IMR-90 (cell line): ENCODE data around the gene MARK2. TPM values are rescaled to one million over a fixed set of nuclear protein-coding genes. Genes with fewer than 3 reads are reported as not detected.

Experiments
- ATAC-seq: fragments of 200-7000 bp; cut with Tn5 transposase; 2 replicates; pipeline ENCODE4 v1.9.1; 2020; ENCODE audit warnings: low read depth, mild to moderate bottlenecking, moderate library complexity
- BruUV-seq: library from RNA; stranded (reverse); fragments of 400-500 nt; replicated peaks from 2 replicates; lab custom pipeline; 2021; lab: Mats Ljungman, UMichigan
- CTCF ChIA-PET: fragments of 300-600 bp; formaldehyde crosslinking; extraction: SDS; loops from one replicate; lab custom pipeline; 2021; ENCODE audit warnings: antibody characterized with exemption; lab: Yijun Ruan, JAX
- POLR2A ChIA-PET: fragments of 300-600 bp; sonication (Branson Sonifier 250); formaldehyde crosslinking; loops from one replicate; lab custom pipeline; 2022; ENCODE audit warnings: antibody characterized with exemption; ENCODE audit not compliant: unreplicated experiment; lab: Charles Lee
- DNase-seq: peaks from one replicate; pipeline ENCODE4 v3.0.0; 2013
- H2AFZ ChIP-seq: replicated peaks from 2 replicates; pipeline ENCODE3; 2013; ENCODE audit warnings: low read length, mild to moderate bottlenecking; ENCODE audit not compliant: poor library complexity
- H2AK5ac ChIP-seq: 2 replicates; pipeline ENCODE4 v1.6.1; 2013; ENCODE audit warnings: low read depth, low read length, inconsistent platforms
- H2AK9ac ChIP-seq: replicated peaks from 2 replicates; pipeline ENCODE3; 2013; ENCODE audit warnings: mild to moderate bottlenecking, low read depth, low read length, moderate library complexity; ENCODE audit not compliant: poor library complexity
- H2BK120ac ChIP-seq: 2 replicates; pipeline ENCODE4 v1.6.1; 2013; ENCODE audit warnings: low read depth, low read length, inconsistent platforms
- H2BK15ac ChIP-seq: 3 replicates; pipeline ENCODE4 v1.6.1; 2013; ENCODE audit warnings: low read depth, low read length, inconsistent platforms
- H2BK20ac ChIP-seq: 2 replicates; pipeline ENCODE4 v1.6.1; 2013; ENCODE audit warnings: low read depth, mild to moderate bottlenecking, inconsistent platforms, low read length, moderate library complexity
- H2BK5ac ChIP-seq: 2 replicates; pipeline ENCODE4 v1.6.1; 2013; ENCODE audit warnings: mild to moderate bottlenecking, low read depth, low read length, inconsistent platforms; ENCODE audit not compliant: poor library complexity, severe bottlenecking
- H3K14ac ChIP-seq: replicated peaks from 2 replicates; pipeline ENCODE4 v1.6.1; 2013; ENCODE audit warnings: low read depth, low read length, inconsistent platforms
- H3K18ac ChIP-seq: 2 replicates; pipeline ENCODE4 v1.6.1; 2013; ENCODE audit warnings: low read depth, low read length, control low read depth
- H3K23ac ChIP-seq: 2 replicates; pipeline ENCODE4 v1.6.1; 2013; ENCODE audit warnings: low read depth, low read length, inconsistent platforms
- H3K27ac ChIP-seq: 2 replicates; pipeline ENCODE4 v1.5.1; 2013; ENCODE audit warnings: mild to moderate bottlenecking, control low read depth, low read length; ENCODE audit not compliant: insufficient read depth
- H3K27me3 ChIP-seq: 2 replicates; pipeline ENCODE4 v1.6.1; 2013; ENCODE audit warnings: low read length; ENCODE audit not compliant: control insufficient read depth, insufficient read depth
- H3K36me3 ChIP-seq: 2 replicates; pipeline ENCODE4 v1.6.1; 2013; ENCODE audit warnings: low read length, mixed read lengths; ENCODE audit not compliant: control insufficient read depth, insufficient read depth
- H3K4ac ChIP-seq: 2 replicates; pipeline ENCODE4 v1.6.1; 2013; ENCODE audit warnings: low read depth, low read length, inconsistent platforms
- H3K4me1 ChIP-seq: 2 replicates; pipeline ENCODE4 v1.6.1; 2013; ENCODE audit warnings: low read length, mixed read lengths; ENCODE audit not compliant: control insufficient read depth, insufficient read depth
- H3K4me2 ChIP-seq: 2 replicates; pipeline ENCODE4 v1.6.1; 2013; ENCODE audit warnings: low read depth, mild to moderate bottlenecking, control low read depth, low read length, moderate library complexity
- H3K4me3 ChIP-seq: 2 replicates; pipeline ENCODE4 v1.5.1; 2013; ENCODE audit warnings: low read depth, mild to moderate bottlenecking, control low read depth, low read length, moderate library complexity; ENCODE audit not compliant: insufficient read depth
- H3K56ac ChIP-seq: 2 replicates; pipeline ENCODE4 v1.6.1; 2013; ENCODE audit warnings: low read length, inconsistent platforms; ENCODE audit not compliant: insufficient read depth; ENCODE audit errors: extremely low read depth
- H3K79me1 ChIP-seq, 2 experiments: 2 replicates each; pipeline ENCODE4 v1.6.1; 2013; ENCODE audit warnings: low read length in 2 of 2, inconsistent platforms in 1 of 2, low read depth in 1 of 2
- H3K9ac ChIP-seq: 2 replicates; pipeline ENCODE4 v1.6.1; 2013; ENCODE audit warnings: low read depth, low read length, control low read depth
- H3K9me1 ChIP-seq: 2 replicates; pipeline ENCODE4 v1.6.1; 2013; ENCODE audit warnings: low read length, inconsistent platforms; ENCODE audit not compliant: insufficient read depth
- H3K9me3 ChIP-seq: 2 replicates; pipeline ENCODE4 v1.6.1; 2013; ENCODE audit warnings: low read length; ENCODE audit not compliant: control insufficient read depth, insufficient read depth
- H4K20me1 ChIP-seq: 2 replicates; pipeline ENCODE4 v1.6.1; 2013; ENCODE audit warnings: low read length, inconsistent platforms; ENCODE audit not compliant: insufficient read depth
- H4K5ac ChIP-seq: 2 replicates; pipeline ENCODE4 v1.6.1; 2013; ENCODE audit warnings: mild to moderate bottlenecking, low read depth, low read length, control low read depth
- H4K8ac ChIP-seq, 2 experiments: 2 replicates each; pipeline ENCODE4 v1.6.1; 2013; ENCODE audit warnings: low read depth in 2 of 2, low read length in 2 of 2, control low read depth in 1 of 2, inconsistent platforms in 1 of 2
- H4K91ac ChIP-seq: 2 replicates; pipeline ENCODE4 v1.6.1; 2013; ENCODE audit warnings: low read depth, low read length, inconsistent platforms; ENCODE audit not compliant: insufficient read depth
- NFE2L2 ChIP-seq: fragments of 150-350 bp; IDR thresholded peaks from 2 replicates; pipeline ENCODE4 v1.6.1; 2016; ENCODE audit warnings: low read depth, mild to moderate bottlenecking, low read length
- WGBS, 2 experiments: methylation state at CpG; one replicate each; pipeline versions ENCODE4 v1.1.5 to v1.1.7; 2013; ENCODE audit warnings: missing lambda C conversion rate in 2 of 2; ENCODE audit not compliant: insufficient read length in 1 of 2; ENCODE audit errors: extremely low coverage in 2 of 2; 5-methylcytosine and 5-hydroxymethylcytosine counted together
- dilution Hi-C: fragments of 300-500 bp; cut with HindIII; formaldehyde crosslinking; loops from one replicate; pipeline ENCODE4 v1.14.3; 2018; ENCODE audit warnings: low sequenced_read_pairs; ENCODE audit not compliant: unreplicated experiment
- in situ Hi-C: fragments of 300-500 bp; cut with MboI; formaldehyde crosslinking; loops from 3 replicates; pipeline ENCODE4 v1.14.3; 2019; ENCODE audit warnings: low sequenced_read_pairs, inconsistent platforms, mixed read lengths
- intact Hi-C: fragments of 100-400 bp; cut with micrococcal nuclease; formaldehyde crosslinking; loops from 2 replicates; pipeline ENCODE4 v1.10.0; 2022
- polyA plus RNA-seq, 3 experiments: library from polyadenylated mRNA; depleted of rRNA; stranded (reverse); fragments of >200 nt; gene quantifications; 2 replicates each; pipeline ENCODE4 v1.2.3, GENCODE V29; 2012; ENCODE audit warnings: low replicate concordance in 1 of 3
- total RNA-seq: library from RNA; depleted of rRNA; stranded (reverse); fragments of >200 nt; gene quantifications from 2 replicates; pipeline ENCODE4 v1.2.3, GENCODE V29; 2012

MARK2 gene
- total and polyA plus RNA-seq, 2 of the 4 experiments (the other 2 are of a cell fraction): 6.6 to 17.3 TPM

GRCh38 chr11:63834535-63835157 lies 4.3 kb upstream of the MARK2 start:
- intact Hi-C loops (loop anchor here (2.0 kb wide), 1 partner anchor 64 kb away; no protein-coding TSS in a partner anchor), in situ Hi-C loops (loop anchor here (5.0 kb wide), 2 partner anchors 113 to 313 kb away; no protein-coding TSS in a partner anchor), dilution Hi-C loops (no loop called here)
- Histone ChIP-seq H2AFZ (no peak overlapping the region), H3K4me3 (no peak overlapping the region), H3K36me3 (no peaks in the 10 kb centered on the region), H4K8ac (no peak overlapping the region), H2BK5ac (no peak overlapping the region), H2BK120ac (no peak overlapping the region), H3K56ac (no peak overlapping the region), H3K4me1 (peaks cover 3% of the 10 kb centered on the region), H3K9ac (no peak overlapping the region), H3K9me1 (peaks cover 2% of the 10 kb centered on the region; the same call in 1 of the 2 replicates), H4K91ac (no peak overlapping the region), H3K27ac (no peak overlapping the region), H2AK9ac (no peak overlapping the region), H3K9me3 (no peaks in the 10 kb centered on the region), H3K18ac (no peak overlapping the region), H4K5ac (no peak overlapping the region), H3K23ac (no peak overlapping the region), H2AK5ac (no peak overlapping the region), H3K27me3 (no peaks in the 10 kb centered on the region), H2BK15ac (no peak overlapping the region), H3K14ac (no peak overlapping the region), H3K79me1 (peaks cover 0 to 9% of the 10 kb centered on the region in 2 experiments; a peak in 2 of 4 replicates), H2BK20ac (no peak overlapping the region), H4K20me1 (peaks cover 10% of the 10 kb centered on the region), H3K4ac (no peak overlapping the region), H3K4me2 (no peak overlapping the region)
- no peak for ATAC-seq
- CTCF ChIA-PET: interaction anchor here (1.2 kb wide), 1 partner anchor 66 kb away, joined by 4 read pairs; the partner anchor contains the start of gene ZFTA
- WGBS, 2 experiments: 62% methylated on average over 3 of the region's 12 CpGs; no CpG with 5 or more reads in 1 of the 2 experiments
- DNase-seq: no peak
- no peak for TF ChIP-seq NFE2L2
- POLR2A ChIA-PET: no interaction called here
- BruUV-seq: no TSS peak
